HG03558 (cell line): ENCODE data around the gene MTCL1.

ENCODE experiments used
- ATAC-seq: cut with Tn5 transposase; IDR thresholded peaks from one replicate; pipeline ENCODE4 v1.9.1; 2021; ENCODE audit warnings: moderate number of reproducible peaks; ENCODE audit not compliant: unreplicated experiment; ENCODE audit errors: extremely low read depth

MTCL1 gene

GRCh38 chr18:8685914-8686216 is 19.5 kb upstream of the MTCL1 start:
- no peak for ATAC-seq

GRCh38 chr18:8686611-8687010 is 18.7 kb upstream of the MTCL1 start:
- no peak for ATAC-seq

DNA sequence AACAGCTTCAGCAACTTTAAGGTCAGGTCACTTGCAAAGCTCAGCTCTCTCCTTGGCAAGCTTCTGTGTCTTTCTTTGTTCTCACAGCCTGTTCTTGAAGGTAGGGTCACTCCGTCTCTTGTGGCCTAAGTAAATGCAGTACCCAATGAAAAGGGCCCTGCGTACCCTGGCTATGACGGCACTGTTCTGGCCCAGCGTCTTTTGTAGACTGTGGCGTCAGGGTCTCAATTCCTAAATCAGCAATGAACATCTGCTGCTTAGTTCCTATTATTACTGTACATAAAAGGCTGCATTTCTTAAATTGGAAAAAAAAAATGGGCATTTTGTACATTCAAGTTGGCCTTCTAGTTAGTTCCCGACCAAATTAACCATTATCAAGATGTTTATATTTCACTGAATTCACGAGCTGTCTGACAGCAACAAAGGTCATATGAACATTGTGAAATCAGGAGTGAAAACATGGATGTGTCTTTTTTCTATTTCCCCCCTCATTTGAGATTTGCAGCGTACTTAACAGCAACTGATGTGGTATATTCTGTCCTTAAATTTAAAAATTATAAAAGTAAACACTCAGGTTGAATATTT is 17.0 kb upstream of the MTCL1 start:
- ATAC-seq = no peak

GRCh38 chr18:8688816-8689215 is 16.5 kb upstream of the MTCL1 start:
- ATAC-seq = no peak

DNA sequence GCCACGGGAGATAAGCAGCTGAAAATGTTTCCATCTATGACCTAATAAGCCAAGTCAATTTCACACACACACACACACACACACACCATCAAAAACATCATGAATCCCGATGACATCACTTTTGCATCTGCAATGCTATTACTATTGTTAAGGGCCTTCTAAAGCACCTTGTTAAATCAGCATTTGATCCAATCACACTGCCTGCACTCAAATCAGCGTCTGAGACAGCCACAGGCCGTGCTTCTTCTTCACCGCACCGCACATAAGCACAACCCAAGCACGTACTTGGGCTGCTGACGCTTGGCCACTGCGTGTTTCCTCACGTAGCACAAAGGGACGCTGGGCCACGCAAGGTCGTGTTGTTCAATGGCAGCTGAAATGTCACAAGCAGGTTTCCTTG is 15.8 kb upstream of the MTCL1 start:
- no peak for ATAC-seq

- no peak for ATAC-seq
Observed at GRCh38 chr18:8694891-8695290, 10.5 kb upstream of the MTCL1 start.

DNA sequence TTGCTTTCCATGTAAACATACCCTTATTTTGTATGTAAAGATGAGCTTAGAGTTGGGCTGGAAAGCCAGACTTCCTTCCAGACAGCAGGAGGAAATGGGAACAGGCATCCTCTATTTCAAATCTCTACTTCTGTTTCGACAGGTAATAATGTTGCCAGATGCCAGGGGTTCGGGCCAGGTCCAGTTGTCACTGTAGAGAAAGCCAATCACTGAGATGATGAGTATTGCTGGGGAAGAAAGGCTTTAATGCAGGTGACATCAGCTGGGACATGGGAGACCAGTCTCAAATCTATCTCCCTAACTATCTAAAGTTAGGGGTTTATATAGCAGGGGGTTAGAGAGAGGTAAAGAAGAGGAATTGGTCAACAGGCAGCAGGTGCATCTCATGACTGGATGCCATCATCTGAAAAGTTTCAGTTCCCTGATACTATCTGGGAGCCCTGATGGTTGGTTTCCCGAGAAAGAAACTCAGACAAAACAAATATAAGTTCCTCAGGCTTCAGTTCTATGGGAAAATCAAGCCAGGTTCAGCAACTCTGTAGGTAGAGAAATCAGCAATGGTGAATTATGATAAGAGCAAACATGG is 9.3 kb upstream of the MTCL1 start:
- ATAC-seq = peak; percentile 56

GRCh38 chr18:8696749-8697211 is 8.6 kb upstream of the MTCL1 start:
- ATAC-seq = no peak

- ATAC-seq = no peak
Observed at GRCh38 chr18:8699126-8699525, 6.2 kb upstream of the MTCL1 start.

DNA sequence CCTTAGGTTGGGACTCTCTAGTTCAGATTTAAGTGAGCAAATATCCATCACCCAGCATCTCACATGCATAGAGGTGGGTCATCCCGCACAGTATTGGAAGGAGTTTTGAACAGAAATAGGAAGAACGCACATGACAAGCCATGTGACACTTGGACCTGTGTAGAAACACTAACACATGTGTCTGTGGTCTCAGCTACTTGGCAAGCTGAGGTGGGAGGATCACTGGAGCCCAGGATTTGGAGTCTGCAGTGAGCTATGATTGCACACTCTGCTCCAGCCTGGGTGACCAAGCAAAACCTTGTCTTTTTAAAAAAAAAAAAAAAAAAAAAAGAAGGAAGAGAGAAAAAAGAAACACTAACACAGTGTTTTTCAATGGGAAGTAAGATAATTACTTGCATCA is 5.4 kb upstream of the MTCL1 start:
- no peak for ATAC-seq

DNA sequence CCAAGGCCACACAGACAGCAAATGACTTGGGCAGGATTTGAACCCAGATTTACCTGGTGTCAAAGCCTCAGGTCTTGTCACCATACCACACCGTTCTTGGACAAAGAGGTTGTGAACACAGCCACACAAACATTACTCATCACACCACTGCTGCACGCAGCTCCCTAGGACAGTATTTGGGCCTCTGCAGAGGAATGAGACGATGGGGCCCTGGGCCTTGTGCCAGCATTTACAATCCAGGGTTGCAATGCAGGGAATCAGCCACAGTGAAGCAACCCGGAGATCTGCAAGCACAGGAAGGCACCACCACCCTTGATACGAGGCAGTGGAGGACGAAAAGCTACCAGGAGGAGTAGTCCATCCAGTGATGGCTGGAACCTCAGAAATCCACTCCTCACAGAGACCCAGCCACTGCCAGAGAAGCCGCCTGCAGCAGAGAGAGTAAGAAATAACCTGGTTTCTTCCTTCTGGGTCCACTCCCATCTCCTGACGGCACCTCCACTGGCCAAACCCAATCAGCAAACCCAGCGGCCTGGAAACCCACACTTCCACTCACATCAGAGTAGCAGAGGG is 3.7 kb upstream of the MTCL1 start:
- ATAC-seq = no peak

- no peak for ATAC-seq
Observed at GRCh38 chr18:8702668-8703067, 2.7 kb upstream of the MTCL1 start.

DNA sequence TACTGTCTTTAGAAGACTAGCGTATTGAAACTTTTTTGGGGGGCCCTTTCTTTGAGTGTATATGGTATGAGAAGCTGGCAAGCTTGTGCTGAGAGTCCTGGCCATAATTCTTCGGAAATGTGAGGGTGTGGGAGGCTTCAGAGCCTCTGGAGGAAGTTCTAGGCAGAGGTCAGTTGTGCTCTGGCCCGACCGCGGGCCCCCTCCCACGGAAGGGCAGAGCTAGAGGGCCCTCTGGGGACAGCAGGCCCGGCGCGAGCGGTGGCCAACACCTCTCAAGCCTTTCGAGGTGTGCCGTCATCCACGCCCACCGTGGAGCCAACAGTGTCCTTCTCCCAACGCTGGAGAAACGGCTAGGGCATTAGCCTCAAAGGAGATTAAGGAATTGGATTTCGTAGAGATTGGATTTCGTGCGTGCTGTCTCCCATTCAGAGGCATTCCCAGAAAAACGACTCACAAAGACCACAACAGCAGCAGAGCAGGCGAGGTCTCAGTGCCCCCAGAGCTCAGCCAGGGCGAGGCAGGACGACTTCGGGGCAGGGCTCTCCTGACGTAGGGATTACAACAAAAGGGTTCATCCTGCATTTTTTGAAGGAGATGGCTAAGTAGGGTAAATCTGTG is 2.2 kb upstream of the MTCL1 start:
- ATAC-seq = no peak

GRCh38 chr18:8703781-8704301 is 1.5 kb upstream of the MTCL1 start:
- no peak for ATAC-seq

DNA sequence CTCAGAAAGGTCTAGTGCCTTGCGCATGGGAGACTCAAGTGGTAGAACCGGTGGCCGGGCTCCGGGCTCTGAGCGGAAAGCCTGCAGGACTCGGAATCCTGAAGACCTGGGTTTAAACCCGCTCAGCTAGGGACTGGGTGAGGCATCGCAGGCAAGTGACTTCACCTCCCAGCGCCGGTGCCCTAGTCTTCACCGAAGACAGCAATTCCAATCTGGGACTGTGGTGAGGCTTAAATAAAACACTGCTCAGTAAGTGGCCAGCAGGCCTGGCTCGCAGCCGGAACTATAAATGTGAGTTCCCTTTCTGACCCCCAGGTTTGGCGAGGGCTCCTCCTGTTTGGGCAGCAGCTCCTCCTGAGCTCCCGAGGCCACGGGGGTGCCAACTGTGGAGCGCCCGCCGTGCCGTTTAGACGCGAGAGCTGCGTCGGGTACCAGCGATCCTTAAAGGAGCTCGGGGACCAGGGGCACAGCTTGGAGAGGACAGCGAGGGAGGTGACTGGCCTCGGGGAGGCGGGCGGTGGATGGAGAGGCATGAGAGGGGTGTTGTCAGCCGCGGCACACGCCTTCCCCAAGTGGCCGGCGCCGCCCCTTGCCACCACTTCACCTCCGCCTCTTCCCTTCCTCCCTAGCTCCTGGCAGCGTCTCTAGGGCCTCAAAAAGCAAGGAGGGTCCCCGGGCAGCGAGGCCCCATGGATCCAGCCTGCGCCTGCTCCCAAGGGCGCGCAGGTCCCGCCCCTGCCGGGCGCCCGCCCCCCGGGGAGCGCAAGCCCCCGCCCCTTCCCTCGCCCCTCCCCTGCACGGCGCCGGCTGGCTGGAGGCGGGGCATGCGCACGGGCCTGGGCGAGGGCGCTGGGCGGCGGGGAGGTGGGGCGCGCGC is 757 bp upstream of the MTCL1 start:
- ATAC-seq = peak; percentile 61

- ATAC-seq = no peak
Observed at GRCh38 chr18:8705961-8706790, 820 bp downstream of the MTCL1 start.

DNA sequence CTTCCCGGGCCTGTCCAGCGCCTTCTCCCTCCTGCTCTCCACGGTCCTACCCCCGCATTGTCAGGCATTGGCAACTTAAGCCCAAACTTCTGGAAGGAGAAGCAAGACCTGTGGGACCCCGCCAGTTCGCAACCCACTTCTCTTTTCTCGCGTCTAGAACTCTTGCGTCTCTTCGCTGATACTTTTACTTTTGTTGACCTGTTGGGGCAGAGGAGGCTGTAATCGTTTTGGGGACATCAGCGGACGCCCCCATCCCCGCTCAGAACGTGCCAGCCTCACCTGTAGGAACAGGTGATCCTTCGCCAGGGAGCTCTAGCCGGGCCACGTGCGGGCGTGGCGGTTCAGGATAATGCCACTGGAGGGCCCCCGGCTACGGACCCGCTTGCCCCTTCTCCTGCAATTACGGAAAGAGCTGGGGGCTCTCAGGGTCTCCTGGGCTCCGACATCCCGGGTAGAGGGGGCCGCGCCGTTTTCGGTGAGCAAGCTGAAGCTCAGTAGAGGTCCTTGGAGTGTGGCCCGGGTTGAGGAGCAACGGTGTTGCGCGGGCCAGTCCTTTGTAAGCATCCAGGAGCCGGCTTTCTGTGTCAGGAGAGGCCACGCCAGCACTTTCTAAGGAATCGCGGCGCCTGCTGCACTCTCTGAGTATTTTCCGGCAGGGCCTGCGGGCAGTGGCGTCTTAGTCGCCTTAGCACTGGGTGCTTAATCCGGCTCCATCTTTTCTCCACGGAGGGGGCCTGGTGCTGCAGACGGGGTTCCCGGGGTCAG is 1.6 kb downstream of the MTCL1 start:
- no peak for ATAC-seq

GRCh38 chr18:8707556-8708300 is 2.4 kb downstream of the MTCL1 start:
- no peak for ATAC-seq
